SH-SY5Y (cell line): ENCODE measurements around the gene TSEN34.
"Not testable (repeated sequence)": the region's sequence is repeated elsewhere in the genome, so short reads cannot be mapped to it uniquely, and the experiment has no call there.

Source experiments
- GATA2 ChIP-seq: IDR thresholded peaks from 2 replicates; pipeline ENCODE4 v1.6.1; 2011; ENCODE audit warnings: mild to moderate bottlenecking, low read depth, low read length
- GATA3 ChIP-seq: IDR thresholded peaks from 2 replicates; pipeline ENCODE4 v1.6.1; 2011; ENCODE audit warnings: low read depth, mild to moderate bottlenecking, low read length, moderate library complexity

TSEN34 gene

GRCh38 chr19:54233941-54234340, 42.8 kb downstream of the TSEN34 start:
- no peak for TF ChIP-seq GATA3
- no peak for TF ChIP-seq GATA2

GRCh38 chr19:54242646-54243045, 51.5 kb downstream of the TSEN34 start, which contains the start of gene LILRA6:
Gene LILRA6, minus strand, starts transcription at chr19:54242790.
- TF ChIP-seq GATA2, GATA3: not testable (repeated sequence)
